ENCODE results near the gene GARIN5A. TPM values are rescaled to one million over a fixed set of nuclear protein-coding genes. Genes with fewer than 3 reads are reported as not detected.

GARIN5A gene
- total RNA-seq, 2 donors from 2014 or later: 0.76 TPM; not detected in 1

- Mint-ChIP-seq H3K9me3 (peaks cover 0 to 2% of the 10 kb centered on the region in 2 donors), H3K4me3 (no peak overlapping the region), H3K27ac (no peak overlapping the region), H3K4me1 (ENCODE audit: low read depth) (peaks cover 29% of the 10 kb centered on the region), H3K36me3 (ENCODE audit: insufficient read depth in 2 of 2) (peaks cover 2 to 13% of the 10 kb centered on the region in 2 donors), H3K27me3 (ENCODE audit: low read depth) (peaks cover 12% of the 10 kb centered on the region)
- DNase-seq: no peak
- no peak for ATAC-seq (replicated peaks in 1 of 2)
These were observed 12.9 kb upstream of the GARIN5A start for GRCh38 chr19:50489461-50490011.

GRCh38 chr19:50488389-50489194 lies 11.9 kb upstream of the GARIN5A start:
- ATAC-seq (replicated peaks in 1 of 2) (no peak), DNase-seq (no peak)
- H3K27me3 Mint-ChIP-seq (ENCODE audit: low read depth): peaks cover 12% of the 10 kb centered on the region
- peaks cover 2 to 13% of the 10 kb centered on the region in 2 donors for H3K36me3 Mint-ChIP-seq (ENCODE audit: insufficient read depth in 2 of 2)
- peaks cover 29% of the 10 kb centered on the region for H3K4me1 Mint-ChIP-seq (ENCODE audit: low read depth)
- H3K4me3 Mint-ChIP-seq: no peak overlapping the region
- peaks cover 0 to 2% of the 10 kb centered on the region in 2 donors for H3K9me3 Mint-ChIP-seq
- H3K27ac Mint-ChIP-seq: no peak overlapping the region

GRCh38 chr19:50486823-50487515 lies 10.3 kb upstream of the GARIN5A start:
- Mint-ChIP-seq H3K9me3 (peaks cover 0 to 2% of the 10 kb centered on the region in 2 donors), H3K4me1 (ENCODE audit: low read depth) (peaks cover 23% of the 10 kb centered on the region), H3K4me3 (no peak overlapping the region), H3K27ac (no peak overlapping the region), H3K27me3 (ENCODE audit: low read depth) (peaks cover 7% of the 10 kb centered on the region), H3K36me3 (ENCODE audit: insufficient read depth in 2 of 2) (peaks cover 3 to 14% of the 10 kb centered on the region in 2 donors)
- DNase-seq: peak; percentile 66 to 70
- no peak for ATAC-seq (replicated peaks in 1 of 2)

- H3K4me3 Mint-ChIP-seq: no peak overlapping the region
- no peak for ATAC-seq (replicated peaks in 1 of 2)
- DNase-seq: no peak
- H3K27ac Mint-ChIP-seq: no peak overlapping the region
- peaks cover 4 to 14% of the 10 kb centered on the region in 2 donors for H3K36me3 Mint-ChIP-seq (ENCODE audit: insufficient read depth in 2 of 2)
- peaks cover 16% of the 10 kb centered on the region for H3K4me1 Mint-ChIP-seq (ENCODE audit: low read depth)
- no peaks in the 10 kb centered on the region for H3K27me3 Mint-ChIP-seq (ENCODE audit: low read depth)
- peaks cover 0 to 2% of the 10 kb centered on the region in 2 donors for H3K9me3 Mint-ChIP-seq
These were observed 8.8 kb upstream of the GARIN5A start for GRCh38 chr19:50485284-50485955.

- H3K27me3 Mint-ChIP-seq (ENCODE audit: low read depth): no peaks in the 10 kb centered on the region
- peaks cover 21% of the 10 kb centered on the region for H3K4me1 Mint-ChIP-seq (ENCODE audit: low read depth)
- no peak overlapping the region for H3K4me3 Mint-ChIP-seq
- H3K27ac Mint-ChIP-seq: no peak overlapping the region
- DNase-seq (no peak), ATAC-seq (replicated peaks in 1 of 2) (no peak)
- peaks cover 0 to 2% of the 10 kb centered on the region in 2 donors for H3K9me3 Mint-ChIP-seq
- peaks cover 7 to 14% of the 10 kb centered on the region in 2 donors for H3K36me3 Mint-ChIP-seq (ENCODE audit: insufficient read depth in 2 of 2)
These were observed 6.3 kb upstream of the GARIN5A start for GRCh38 chr19:50482916-50483315.

GRCh38 chr19:50482271-50482855 lies 5.7 kb upstream of the GARIN5A start:
- Mint-ChIP-seq H3K4me3 (no peak overlapping the region), H3K9me3 (peaks cover 0 to 2% of the 10 kb centered on the region in 2 donors), H3K4me1 (ENCODE audit: low read depth) (peaks cover 21% of the 10 kb centered on the region), H3K27ac (no peak overlapping the region), H3K27me3 (ENCODE audit: low read depth) (no peaks in the 10 kb centered on the region), H3K36me3 (ENCODE audit: insufficient read depth in 2 of 2) (peaks cover 7 to 16% of the 10 kb centered on the region in 2 donors)
- DNase-seq: no peak
- ATAC-seq (replicated peaks in 1 of 2): no peak

- ATAC-seq (replicated peaks in 1 of 2) (no peak), DNase-seq (no peak)
- no peak overlapping the region for H3K27ac Mint-ChIP-seq
These were observed 4.9 kb upstream of the GARIN5A start for GRCh38 chr19:50481351-50482149.

GRCh38 chr19:50480281-50481111 lies 3.8 kb upstream of the GARIN5A start:
- no peak for ATAC-seq (replicated peaks in 1 of 2)
- Mint-ChIP-seq H3K9me3 (peaks cover 0 to 2% of the 10 kb centered on the region in 2 donors), H3K36me3 (ENCODE audit: insufficient read depth in 2 of 2) (peaks cover 7 to 13% of the 10 kb centered on the region in 2 donors), H3K4me1 (ENCODE audit: low read depth) (peaks cover 22% of the 10 kb centered on the region), H3K4me3 (no peak overlapping the region), H3K27me3 (ENCODE audit: low read depth) (no peaks in the 10 kb centered on the region), H3K27ac (no peak overlapping the region)
- no peak for DNase-seq

More at GRCh38 chr19:50481351-50482149, 4.9 kb upstream of the GARIN5A start:
- Mint-ChIP-seq H3K4me3 (no peak overlapping the region), H3K27me3 (ENCODE audit: low read depth) (no peaks in the 10 kb centered on the region), H3K9me3 (peaks cover 0 to 2% of the 10 kb centered on the region in 2 donors), H3K4me1 (ENCODE audit: low read depth) (peaks cover 21% of the 10 kb centered on the region), H3K36me3 (ENCODE audit: insufficient read depth in 2 of 2) (peaks cover 7 to 16% of the 10 kb centered on the region in 2 donors)

- H3K36me3 Mint-ChIP-seq (ENCODE audit: insufficient read depth in 2 of 2): peaks cover 5 to 8% of the 10 kb centered on the region in 2 donors
- H3K4me3 Mint-ChIP-seq: no peak overlapping the region
These were observed 3.2 kb upstream of the GARIN5A start for GRCh38 chr19:50479761-50480251.

GRCh38 chr19:50478901-50479715 lies 2.5 kb upstream of the GARIN5A start:
- Mint-ChIP-seq H3K36me3 (ENCODE audit: insufficient read depth in 2 of 2) (peaks cover 5 to 8% of the 10 kb centered on the region in 2 donors), H3K27me3 (ENCODE audit: low read depth) (no peaks in the 10 kb centered on the region), H3K4me1 (ENCODE audit: low read depth) (peaks cover 26% of the 10 kb centered on the region), H3K4me3 (peak overlapping the region in 1 of 2 donors; percentile 23), H3K9me3 (no peaks in the 10 kb centered on the region), H3K27ac (peak overlapping the region; percentile 38)
- DNase-seq (no peak), ATAC-seq (replicated peaks in 1 of 2) (no peak)

More at GRCh38 chr19:50479761-50480251, 3.2 kb upstream of the GARIN5A start:
- ATAC-seq (replicated peaks in 1 of 2) (no peak), DNase-seq (no peak)
- Mint-ChIP-seq H3K27me3 (ENCODE audit: low read depth) (no peaks in the 10 kb centered on the region), H3K9me3 (no peaks in the 10 kb centered on the region), H3K4me1 (ENCODE audit: low read depth) (peaks cover 26% of the 10 kb centered on the region), H3K27ac (no peak overlapping the region)
